Fibroblast of skin of left quadriceps (primary cell): ENCODE measurements around the gene CPED1.
"Not testable (repeated sequence)": the region's sequence is repeated elsewhere in the genome, so short reads cannot be mapped to it uniquely, and the experiment has no call there.

ENCODE experiments used
- DNase-seq, 2 experiments: peaks; one replicate each; pipeline ENCODE4 v3.0.0-alpha.2; 2013; ENCODE audit warnings: low read depth in 2 of 2

The CPED1 gene

GRCh38 chr7:121039510-121039822, 51.0 kb downstream of the CPED1 start:
- DNase-seq = no peak

- no peak for DNase-seq
Observed at GRCh38 chr7:121039994-121040393, 51.5 kb downstream of the CPED1 start.

GRCh38 chr7:121041516-121042148, 53.1 kb downstream of the CPED1 start:
- DNase-seq = no peak

GRCh38 chr7:121042195-121042594, 53.7 kb downstream of the CPED1 start:
- no peak for DNase-seq

- no peak for DNase-seq
Observed at GRCh38 chr7:121042899-121043298, 54.4 kb downstream of the CPED1 start.

GRCh38 chr7:121043314-121044234, 55.1 kb downstream of the CPED1 start:
- DNase-seq = no peak

- DNase-seq = no peak
Observed at GRCh38 chr7:121045090-121045489, 56.6 kb downstream of the CPED1 start.

- DNase-seq = no peak
Observed at GRCh38 chr7:121046009-121046408, 57.5 kb downstream of the CPED1 start.

GRCh38 chr7:121046893-121047468, 58.5 kb downstream of the CPED1 start:
- no peak for DNase-seq

- no peak for DNase-seq
Observed at GRCh38 chr7:121048195-121048594, 59.7 kb downstream of the CPED1 start.

- no peak for DNase-seq
Observed at GRCh38 chr7:121049028-121049791, 60.7 kb downstream of the CPED1 start.

GRCh38 chr7:121049897-121050296, 61.4 kb downstream of the CPED1 start:
- no peak for DNase-seq

GRCh38 chr7:121053219-121053618, 64.7 kb downstream of the CPED1 start:
- DNase-seq = no peak

GRCh38 chr7:121054925-121055324, 66.4 kb downstream of the CPED1 start:
- no peak for DNase-seq

GRCh38 chr7:121057878-121058277, 69.4 kb downstream of the CPED1 start:
- DNase-seq = no peak

GRCh38 chr7:121058975-121059374, 70.5 kb downstream of the CPED1 start:
- no peak for DNase-seq

GRCh38 chr7:121059979-121060509, 71.5 kb downstream of the CPED1 start:
- DNase-seq = not testable (repeated sequence)

GRCh38 chr7:121061677-121062582, 73.4 kb downstream of the CPED1 start:
- DNase-seq = no peak

- no peak for DNase-seq
Observed at GRCh38 chr7:121062671-121063279, 74.3 kb downstream of the CPED1 start.

- DNase-seq = not testable (repeated sequence)
Observed at GRCh38 chr7:121067717-121068116, 79.2 kb downstream of the CPED1 start.
